Measurements from ENCODE around the gene UBD. TPM values are rescaled to one million over a fixed set of nuclear protein-coding genes. Genes with fewer than 3 reads are reported as not detected.

The UBD gene
- total RNA-seq, 1 experiment from 2014 or later, result not detected

GRCh38 chr6:29531668-29532067, 27.9 kb downstream of the UBD start:
- no peak overlapping the region for H2BK20ac ChIP-seq (ENCODE audit: low read depth, low read length, poor library complexity, severe bottlenecking)
- no peak overlapping the region for H2BK15ac ChIP-seq (ENCODE audit: low read depth, low read length)
- H3K4me3 Mint-ChIP-seq, result no peak overlapping the region
- H3K36me3 Mint-ChIP-seq (ENCODE audit: insufficient read depth in 1 of 3, low read depth in 3 of 3), result peaks cover 0 to 2% (median 0%) of the 10 kb centered on the region in 3 experiments; a peak in 2 of 7 replicates
- H3T11ph ChIP-seq (ENCODE audit: low read length), result no peak overlapping the region
- H4K5ac ChIP-seq (ENCODE audit: insufficient read length, low read depth, low read length), result no peak overlapping the region
- no peak overlapping the region for H2BK5ac ChIP-seq (ENCODE audit: insufficient read length, low read length)
- H3K9ac ChIP-seq (ENCODE audit: extremely low read depth, insufficient read length, low read length), result no peak overlapping the region
- H2AFZ ChIP-seq (ENCODE audit: low read length), result no peak overlapping the region
- no peaks in the 10 kb centered on the region for H3K9me3 ChIP-seq (ENCODE audit: control insufficient read depth, low read depth, low read length)
- no peak overlapping the region for H2AK5ac ChIP-seq (ENCODE audit: insufficient read length, low read length)
- no peak overlapping the region for H4K91ac ChIP-seq (ENCODE audit: insufficient read length, low read depth, low read length)
- DNase-seq, result no peak
- H2BK120ac ChIP-seq (ENCODE audit: low read depth, low read length, poor library complexity, severe bottlenecking), result no peak overlapping the region
- H4K8ac ChIP-seq (replicated peaks; ENCODE audit: insufficient read length, low read depth, low read length), result no peak overlapping the region
- H3K4me1 Mint-ChIP-seq, result no peaks in the 10 kb centered on the region
- no peaks in the 10 kb centered on the region for H3K27me3 ChIP-seq (ENCODE audit: insufficient read depth, low read length)
- H3K79me2 ChIP-seq (ENCODE audit: insufficient read depth, low read length), result no peaks in the 10 kb centered on the region
- no peak overlapping the region for H3K18ac ChIP-seq (ENCODE audit: insufficient read length, low read depth, low read length)
- no CpG with 5 or more reads among the region's 3 CpGs for WGBS (ENCODE audit: extremely low coverage, insufficient read length, low lambda C conversion rate)
- H3K27me3 Mint-ChIP-seq (ENCODE audit: low read depth), result peaks cover 2% of the 10 kb centered on the region; the same call in 1 of the 2 replicates
- no peak overlapping the region for H3K27ac ChIP-seq (ENCODE audit: insufficient read length, low read depth, low read length)
- no peaks in the 10 kb centered on the region for H3K23me2 ChIP-seq (ENCODE audit: insufficient read length, low read depth, low read length, poor library complexity, severe bottlenecking)
- H3K4me2 ChIP-seq (ENCODE audit: insufficient read depth, insufficient read length, low read length), result no peak overlapping the region
- H3K56ac ChIP-seq (ENCODE audit: insufficient read length, low read depth, low read length), result no peak overlapping the region
- H3K4ac ChIP-seq (ENCODE audit: low read depth, low read length), result no peak overlapping the region
- H3K9me3 Mint-ChIP-seq, result no peaks in the 10 kb centered on the region; a peak in 1 of 5 replicates
- no peaks in the 10 kb centered on the region for H4K20me1 ChIP-seq (ENCODE audit: control insufficient read depth, insufficient read depth, insufficient read length)
- H3K4me1 ChIP-seq (ENCODE audit: insufficient read depth, low read length), result no peaks in the 10 kb centered on the region
- no peak for TF ChIP-seq CTCF (conservative IDR thresholded peaks at IDR 0.05)
- H3K27ac Mint-ChIP-seq, result no peak overlapping the region; a peak in 1 of 7 replicates
- H3K23ac ChIP-seq (ENCODE audit: insufficient read length, low read depth, low read length), result no peak overlapping the region
- no peak overlapping the region for H3K14ac ChIP-seq (ENCODE audit: insufficient read depth, low read length)
- H2BK12ac ChIP-seq (ENCODE audit: insufficient read length, low read depth, low read length), result no peak overlapping the region
- no peaks in the 10 kb centered on the region for H3K79me1 ChIP-seq (ENCODE audit: insufficient read depth, low read depth, low read length, poor library complexity, severe bottlenecking)

Measured in H9 (cell line).